Measurements from ENCODE around the gene MEGF11. TPM values are rescaled to one million over a fixed set of nuclear protein-coding genes. Genes with fewer than 3 reads are reported as not detected.
A peak's percentile ranks its signal among the peaks of the same experiment; 100 is the strongest.

The MEGF11 gene
- total RNA-seq, 1 experiment from 2014 or later, result 1.2 TPM

DNA sequence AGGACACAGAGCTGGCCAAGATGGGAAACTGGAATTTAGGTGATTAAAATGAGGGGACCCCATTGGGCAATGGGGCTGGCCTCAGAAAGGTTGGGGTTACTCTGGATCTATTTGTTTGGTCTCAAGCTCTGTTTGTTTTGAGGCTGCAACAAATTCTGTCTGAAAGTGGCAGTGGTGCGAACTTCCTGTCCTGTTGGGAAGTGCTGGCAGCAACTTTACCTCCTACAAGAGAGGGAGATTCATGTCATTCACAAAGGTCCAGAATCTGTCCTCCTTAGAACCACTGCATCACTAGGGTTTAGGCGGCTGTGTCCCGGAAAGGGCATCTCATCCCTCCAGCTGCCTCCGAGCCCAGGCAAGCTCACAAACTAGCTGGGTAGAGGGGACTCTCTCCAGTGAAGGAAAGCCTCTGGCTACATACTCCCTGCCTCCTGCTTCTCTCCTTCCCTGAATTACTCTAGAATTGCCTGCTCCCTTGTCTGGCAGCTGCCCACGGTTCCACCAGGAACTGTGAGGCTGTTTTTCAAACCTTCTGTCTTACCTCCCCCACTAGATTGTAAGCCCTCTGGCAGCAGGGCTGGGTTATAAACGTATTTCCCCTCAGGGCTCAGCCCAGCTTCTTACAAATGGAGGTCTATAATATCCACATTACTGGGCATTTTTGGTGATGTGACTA lies 23.6 kb downstream of the MEGF11 start:
- H2BK120ac ChIP-seq (ENCODE audit: low read depth, low read length, poor library complexity, severe bottlenecking), result no peak overlapping the region
- H2BK20ac ChIP-seq (ENCODE audit: low read depth, low read length, poor library complexity, severe bottlenecking), result no peak overlapping the region
- no peak overlapping the region for H3T11ph ChIP-seq (ENCODE audit: low read length)
- H3K23ac ChIP-seq (ENCODE audit: insufficient read length, low read depth, low read length), result no peak overlapping the region
- no peak overlapping the region for H4K5ac ChIP-seq (ENCODE audit: insufficient read length, low read depth, low read length)
- peaks cover 0 to 20% of the 10 kb centered on the region in 2 experiments for H3K4me1 Mint-ChIP-seq
- H2AK5ac ChIP-seq (ENCODE audit: insufficient read length, low read length), result no peak overlapping the region
- H3K9me3 Mint-ChIP-seq, result peaks cover 2 to 3% of the 10 kb centered on the region in 2 experiments; a peak in 3 of 5 replicates
- TF ChIP-seq, protein P1, sequence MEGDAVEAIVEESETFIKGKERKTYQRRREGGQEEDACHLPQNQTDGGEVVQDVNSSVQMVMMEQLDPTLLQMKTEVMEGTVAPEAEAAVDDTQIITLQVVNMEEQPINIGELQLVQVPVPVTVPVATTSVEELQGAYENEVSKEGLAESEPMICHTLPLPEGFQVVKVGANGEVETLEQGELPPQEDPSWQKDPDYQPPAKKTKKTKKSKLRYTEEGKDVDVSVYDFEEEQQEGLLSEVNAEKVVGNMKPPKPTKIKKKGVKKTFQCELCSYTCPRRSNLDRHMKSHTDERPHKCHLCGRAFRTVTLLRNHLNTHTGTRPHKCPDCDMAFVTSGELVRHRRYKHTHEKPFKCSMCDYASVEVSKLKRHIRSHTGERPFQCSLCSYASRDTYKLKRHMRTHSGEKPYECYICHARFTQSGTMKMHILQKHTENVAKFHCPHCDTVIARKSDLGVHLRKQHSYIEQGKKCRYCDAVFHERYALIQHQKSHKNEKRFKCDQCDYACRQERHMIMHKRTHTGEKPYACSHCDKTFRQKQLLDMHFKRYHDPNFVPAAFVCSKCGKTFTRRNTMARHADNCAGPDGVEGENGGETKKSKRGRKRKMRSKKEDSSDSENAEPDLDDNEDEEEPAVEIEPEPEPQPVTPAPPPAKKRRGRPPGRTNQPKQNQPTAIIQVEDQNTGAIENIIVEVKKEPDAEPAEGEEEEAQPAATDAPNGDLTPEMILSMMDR (conservative IDR thresholded peaks at IDR 0.05), result no peak
- peaks cover 11% of the 10 kb centered on the region for H3K27me3 Mint-ChIP-seq (ENCODE audit: low read depth)
- H3K4me2 ChIP-seq (ENCODE audit: insufficient read depth, insufficient read length, low read length), result no peak overlapping the region
- no peak overlapping the region for H4K91ac ChIP-seq (ENCODE audit: insufficient read length, low read depth, low read length)
- no peak overlapping the region for H4K8ac ChIP-seq (replicated peaks; ENCODE audit: insufficient read length, low read depth, low read length)
- H3K23me2 ChIP-seq (ENCODE audit: insufficient read length, low read depth, low read length, poor library complexity, severe bottlenecking), result no peaks in the 10 kb centered on the region
- no peak overlapping the region for H3K9ac ChIP-seq (ENCODE audit: extremely low read depth, insufficient read length, low read length)
- H3K4ac ChIP-seq (ENCODE audit: low read depth, low read length), result no peak overlapping the region
- H3K27ac ChIP-seq (ENCODE audit: insufficient read length, low read depth, low read length), result no peak overlapping the region
- DNase-seq, result no peak
- H3K27ac Mint-ChIP-seq, result 0 out of 7 replicates have a peak overlapping the region, but pooled peaks of 1 of the 3 experiments have one; percentile 33
- WGBS (ENCODE audit: extremely low coverage, insufficient read length, low lambda C conversion rate), result no CpG with 5 or more reads among the region's 6 CpGs
- peaks cover 2 to 9% (median 2%) of the 10 kb centered on the region in 3 experiments; a peak in 6 of 7 replicates for H3K36me3 Mint-ChIP-seq (ENCODE audit: insufficient read depth in 1 of 3, low read depth in 3 of 3)
- H3K56ac ChIP-seq (ENCODE audit: insufficient read length, low read depth, low read length), result no peak overlapping the region
- H2AFZ ChIP-seq (ENCODE audit: low read length), result no peak overlapping the region
- H3K9me3 ChIP-seq (ENCODE audit: control insufficient read depth, low read depth, low read length), result no peaks in the 10 kb centered on the region
- H3K14ac ChIP-seq (ENCODE audit: insufficient read depth, low read length), result no peak overlapping the region
- H2BK5ac ChIP-seq (ENCODE audit: insufficient read length, low read length), result no peak overlapping the region
- H3K79me1 ChIP-seq (ENCODE audit: insufficient read depth, low read depth, low read length, poor library complexity, severe bottlenecking), result no peaks in the 10 kb centered on the region
- H3K4me3 Mint-ChIP-seq, result no peak overlapping the region
- no peak overlapping the region for H2BK12ac ChIP-seq (ENCODE audit: insufficient read length, low read depth, low read length)
- no peaks in the 10 kb centered on the region for H4K20me1 ChIP-seq (ENCODE audit: control insufficient read depth, insufficient read depth, insufficient read length)
- no peaks in the 10 kb centered on the region for H3K4me1 ChIP-seq (ENCODE audit: insufficient read depth, low read length)
- H3K79me2 ChIP-seq (ENCODE audit: insufficient read depth, low read length), result no peaks in the 10 kb centered on the region
- H3K27me3 ChIP-seq (ENCODE audit: insufficient read depth, low read length), result no peaks in the 10 kb centered on the region
- no peak overlapping the region for H3K18ac ChIP-seq (ENCODE audit: insufficient read length, low read depth, low read length)
- no peak overlapping the region for H2BK15ac ChIP-seq (ENCODE audit: low read depth, low read length)
